ENCODE results near the gene CDC42. TPM values are rescaled to one million over a fixed set of nuclear protein-coding genes. Genes with fewer than 3 reads are reported as not detected.

The CDC42 gene
- total and polyA plus RNA-seq, 9 of the 15 experiments (the other 6 are each of a cell fraction or from before 2014, with no cell fraction given): 186 to 398 (median 325) TPM

DNA sequence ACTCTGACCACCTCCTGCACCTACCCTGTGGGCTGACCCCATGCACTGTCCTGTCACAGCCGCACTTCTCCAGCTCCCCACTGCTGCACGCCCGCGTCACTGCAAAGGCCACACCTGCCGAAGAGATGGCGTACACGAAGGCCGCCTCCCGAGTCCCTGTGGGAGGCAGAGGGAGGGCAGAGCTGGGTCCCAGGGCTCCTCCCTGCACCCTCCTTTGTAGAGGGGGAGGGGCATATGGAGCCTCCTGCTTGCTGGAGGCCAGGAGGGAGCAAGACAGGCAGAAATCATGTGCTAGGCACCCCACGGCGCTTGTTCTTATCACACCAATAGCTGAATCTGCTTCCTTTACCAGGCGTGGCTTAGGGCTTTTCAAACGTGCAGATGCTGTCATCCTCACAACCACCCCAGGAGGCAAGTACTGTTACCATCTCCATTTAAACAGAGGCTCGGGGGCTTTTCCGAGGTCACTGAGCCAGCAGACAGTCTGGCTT, 69.0 kb downstream of the CDC42 start:
- POLR2A ChIA-PET: interaction anchor here (0.6 to 2.0 kb wide), 8 partner anchors 9 to 519 kb away, joined by 3 to 10 read pairs (median 3); no protein-coding TSS in a partner anchor
- Histone ChIP-seq H2AFZ (ENCODE audit: low read depth, low read length) (no peak overlapping the region; the same call in 1 of the 2 replicates), H3K9me1 (ENCODE audit: control insufficient read depth, insufficient read depth, low read length) (peaks cover 4% of the 10 kb centered on the region), H3K4me3 (no peak overlapping the region), H4K20me1 (replicated peaks; ENCODE audit: control insufficient read depth, insufficient read depth, low read length) (peaks cover 23% of the 10 kb centered on the region), H3K36me3 (ENCODE audit: control insufficient read depth, insufficient read depth, low read length) (0 out of 3 replicates have a peak, but pooled peaks cover 2% of the 10 kb centered on the region), H3K27me3 (ENCODE audit: control insufficient read depth in 2 of 2, insufficient read depth in 2 of 2, low read length in 2 of 2) (no peaks in the 10 kb centered on the region), H3K4me2 (ENCODE audit: insufficient read depth, low read length) (peak overlapping the region; percentile 35), H3K79me2 (ENCODE audit: control insufficient read depth, insufficient read depth, low read length) (no peaks in the 10 kb centered on the region), H3K27ac (ENCODE audit: extremely low read depth, low read depth, low read length) (peak overlapping the region; percentile 38), H3K9me3 (replicated peaks; ENCODE audit: control insufficient read depth, insufficient read depth, low read depth, low read length) (no peaks in the 10 kb centered on the region), H3K4me1 (replicated peaks in 1 of 2; ENCODE audit: control insufficient read depth in 2 of 2, insufficient read depth in 2 of 2, low read length in 2 of 2) (peaks cover 14 to 44% of the 10 kb centered on the region in 2 experiments), H3K9ac (ENCODE audit: insufficient read depth in 1 of 2, low read depth in 2 of 2, low read length in 2 of 2) (peak overlapping the region in 1 of 2 experiments; percentile 75; a peak in 2 of 4 replicates)
- BruUV-seq (replicated peaks): no TSS peak
- peak; percentile 99 for FAIRE-seq
- in situ Hi-C loops (cut with MboI) (no loop called here), intact Hi-C loops (cut with micrococcal nuclease) (no loop called here)
- CTCF ChIA-PET (ENCODE audit: low intra/inter-chr PET ratio): no interaction called here
- 2% methylated on average over 15 of the region's 15 CpGs for WGBS (ENCODE audit: insufficient coverage, low coverage, missing lambda C conversion rate)
- peak; percentile 91 to 96 (median 96) for DNase-seq (ENCODE audit: extremely low read depth in 1 of 4, low spot score in 3 of 4)
- ATAC-seq: peak; percentile 97
- TF ChIP-seq CREB1 (IDR thresholded peaks at IDR 0.05) (peak; percentile 27; the same call in 1 of the 2 replicates), CREB1 (CRISPR knock-in tag; IDR thresholded peaks at IDR 0.05) (peak; percentile 61; the same call in 1 of the 2 replicates), POLR2G (IDR thresholded peaks at IDR 0.05; ENCODE audit: low read depth, low read length) (peak; percentile 68), L3MBTL2 (IDR thresholded peaks at IDR 0.05) (peak; percentile 93), ZNF274 (IDR thresholded peaks at IDR 0.05; ENCODE audit: borderline replicate concordance, low read depth, low read length) (no peak), ZNF12 (CRISPR knock-in tag; IDR thresholded peaks at IDR 0.05) (no peak), RBBP5 (IDR thresholded peaks at IDR 0.05; ENCODE audit: borderline replicate concordance, insufficient read depth, low read length, poor library complexity, severe bottlenecking) (peak; percentile 42), RAD21 (CRISPR knock-in tag; conservative IDR thresholded peaks at IDR 0.05 in 1 of 2, IDR thresholded peaks at IDR 0.05 in 1 of 2) (no peak), NRF1 (conservative IDR thresholded peaks at IDR 0.05 in 1 of 2, IDR thresholded peaks at IDR 0.05 in 1 of 2) (peak; percentile 64 to 73), CXXC5 (CRISPR knock-in tag; IDR thresholded peaks at IDR 0.05) (peak; percentile 81), BHLHE40 (IDR thresholded peaks at IDR 0.05; ENCODE audit: low read length) (peak; percentile 98), HDGF (IDR thresholded peaks at IDR 0.05) (peak; percentile 95), KLF16 (IDR thresholded peaks at IDR 0.05) (no peak), ATF1 (CRISPR knock-in tag; IDR thresholded peaks at IDR 0.05) (no peak), ATF1 (tag; IDR thresholded peaks at IDR 0.05) (peak; percentile 83), HDAC1 (IDR thresholded peaks at IDR 0.05) (peak in 1 of 2 experiments; percentile 64; a peak in 2 of 4 replicates), ZNF212 (CRISPR knock-in tag; IDR thresholded peaks at IDR 0.05) (no peak), ETV1 (tag; conservative IDR thresholded peaks at IDR 0.05; ENCODE audit: low read depth) (0 out of 2 replicates have a peak, but pooled peaks have one; percentile 24), FOXK2 (conservative IDR thresholded peaks at IDR 0.05 in 1 of 2, IDR thresholded peaks at IDR 0.05 in 1 of 2; ENCODE audit: low read depth in 2 of 2) (peak in 1 of 2 experiments; percentile 51; a peak in 1 of 4 replicates), CCNT2 (IDR thresholded peaks at IDR 0.05; ENCODE audit: borderline replicate concordance, extremely low read depth, insufficient read length, low read depth, low read length) (peak; percentile 36)
- TF ChIP-seq, protein P1, sequence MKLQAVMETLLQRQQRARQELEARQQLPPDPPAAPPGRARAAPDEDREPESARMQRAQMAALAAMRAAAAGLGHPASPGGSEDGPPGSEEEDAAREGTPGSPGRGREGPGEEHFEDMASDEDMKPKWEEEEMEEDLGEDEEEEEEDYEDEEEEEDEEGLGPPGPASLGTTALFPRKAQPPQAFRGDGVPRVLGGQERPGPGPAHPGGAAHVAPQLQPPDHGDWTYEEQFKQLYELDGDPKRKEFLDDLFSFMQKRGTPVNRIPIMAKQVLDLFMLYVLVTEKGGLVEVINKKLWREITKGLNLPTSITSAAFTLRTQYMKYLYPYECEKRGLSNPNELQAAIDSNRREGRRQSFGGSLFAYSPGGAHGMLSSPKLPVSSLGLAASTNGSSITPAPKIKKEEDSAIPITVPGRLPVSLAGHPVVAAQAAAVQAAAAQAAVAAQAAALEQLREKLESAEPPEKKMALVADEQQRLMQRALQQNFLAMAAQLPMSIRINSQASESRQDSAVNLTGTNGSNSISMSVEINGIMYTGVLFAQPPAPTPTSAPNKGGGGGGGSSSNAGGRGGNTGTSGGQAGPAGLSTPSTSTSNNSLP (IDR thresholded peaks at IDR 0.05; ENCODE audit: borderline replicate concordance, low read depth, low read length): 0 out of 2 replicates have a peak, but pooled peaks have one; percentile 28
- TF ChIP-seq, protein P2, sequence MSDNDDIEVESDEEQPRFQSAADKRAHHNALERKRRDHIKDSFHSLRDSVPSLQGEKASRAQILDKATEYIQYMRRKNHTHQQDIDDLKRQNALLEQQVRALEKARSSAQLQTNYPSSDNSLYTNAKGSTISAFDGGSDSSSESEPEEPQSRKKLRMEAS (CRISPR knock-in tag; IDR thresholded peaks at IDR 0.05): peak; percentile 83
